Gastroesophageal sphincter (tissue), 3 donors: ENCODE results near the gene CSNK2A1.
A peak's percentile ranks its signal among the peaks of the same experiment; 100 is the strongest.

Experiments
- CTCF ChIP-seq, 4 experiments: fragments of 200-600 bp in 2 of 4; fragments of 450-650 bp in 2 of 4; sonication (generic) in 1 of 4; IDR thresholded peaks; one replicate each; pipeline ENCODE4 v1.5.1; 2017 to 2019; ENCODE audit warnings: antibody characterized with exemption in 4 of 4, mild to moderate bottlenecking in 2 of 4, moderate library complexity in 2 of 4
- EP300 ChIP-seq: sonication (generic); formaldehyde crosslinking; IDR thresholded peaks from one replicate; pipeline ENCODE4 v1.6.1; 2017; ENCODE audit warnings: antibody characterized with exemption, mild to moderate bottlenecking
- POLR2A ChIP-seq, 2 donors: fragments of 450-650 bp; IDR thresholded peaks; one replicate each; pipeline ENCODE4 v1.6.1; 2017; ENCODE audit warnings: antibody characterized with exemption in 2 of 2, mild to moderate bottlenecking in 2 of 2, moderate library complexity in 1 of 2
- POLR2AphosphoS5 ChIP-seq: sonication (generic); formaldehyde crosslinking; IDR thresholded peaks from one replicate; pipeline ENCODE4 v1.6.1; 2017; ENCODE audit warnings: antibody characterized with exemption

DNA sequence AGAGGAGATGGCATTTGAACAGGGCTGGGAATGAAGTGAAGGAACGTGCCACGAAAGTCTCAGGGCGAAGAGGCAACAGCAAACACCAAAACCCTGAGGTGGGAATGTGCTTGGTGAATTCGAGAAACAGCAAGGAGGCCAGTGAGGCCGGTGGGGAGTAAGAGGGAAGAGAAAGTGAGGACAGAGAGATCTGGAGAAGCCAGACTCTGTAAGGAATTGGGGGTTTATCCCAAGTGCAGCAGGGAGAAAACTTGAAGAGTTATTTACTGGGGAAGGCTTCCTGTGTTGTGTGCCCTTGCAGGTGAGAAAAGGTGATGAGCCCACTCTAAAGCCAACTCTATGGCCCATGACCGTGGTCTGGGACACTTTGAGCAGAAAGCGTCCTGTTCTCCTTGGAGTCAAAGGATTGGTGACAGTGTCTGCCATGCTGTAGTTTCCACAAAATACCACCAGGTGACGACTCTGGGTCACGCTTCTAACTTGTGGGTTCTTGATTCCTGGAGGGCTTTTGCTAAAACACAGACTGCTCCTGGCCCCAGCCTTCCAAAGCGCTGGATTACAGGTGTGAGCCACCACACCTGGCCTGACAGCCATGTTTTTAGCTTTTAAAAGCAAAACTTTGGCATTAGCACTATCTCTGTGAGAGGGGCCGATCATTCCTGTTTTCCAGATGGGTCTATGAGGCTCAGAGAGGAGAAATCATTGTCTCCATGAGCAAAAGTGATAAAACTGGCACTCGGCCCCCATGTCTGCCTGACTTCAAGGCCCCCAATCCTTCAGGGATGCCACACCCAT lies 18.0 kb upstream of the CSNK2A1 start:
- TF ChIP-seq CTCF (IDR thresholded peaks at IDR 0.05) (peak in 3 of 4 experiments; percentile 93 to 97 (median 94)), POLR2A (IDR thresholded peaks at IDR 0.05) (no peak), EP300 (no peak), POLR2AphosphoS5 (no peak)
